ENCODE data around the gene GNB1. TPM values are rescaled to one million over a fixed set of nuclear protein-coding genes. Genes with fewer than 3 reads are reported as not detected.

GNB1 gene
- total and polyA plus RNA-seq, 9 of the 15 experiments (the other 6 are each of a cell fraction or from before 2014, with no cell fraction given): 34.3 to 388 (median 114) TPM

GRCh38 chr1:1883092-1883873 is 7.6 kb downstream of the GNB1 start (continued):
- TF ChIP-seq THAP7 (CRISPR knock-in tag; IDR thresholded peaks at IDR 0.05): no peak
- no peak for TF ChIP-seq TSC22D4 (tag; IDR thresholded peaks at IDR 0.05)
- TF ChIP-seq TBP (optimal IDR thresholded peaks at IDR 0.05; ENCODE audit: low read depth, low read length): no peak
- no peak for TF ChIP-seq ZNF740 (CRISPR knock-in tag; IDR thresholded peaks at IDR 0.05)
- TF ChIP-seq ZNF740 (tag; IDR thresholded peaks at IDR 0.05): no peak
- TF ChIP-seq SREBF2 (CRISPR knock-in tag; IDR thresholded peaks at IDR 0.05): no peak
- no peak for TF ChIP-seq SP1 (CRISPR knock-in tag; IDR thresholded peaks at IDR 0.05)
- no peak for TF ChIP-seq PBX2 (CRISPR knock-in tag; IDR thresholded peaks at IDR 0.05; ENCODE audit: low read depth)
- TF ChIP-seq PBX2 (tag; conservative IDR thresholded peaks at IDR 0.05; ENCODE audit: low read depth): 0 out of 2 replicates have a peak, but pooled peaks have one; percentile 27
- TF ChIP-seq MED1 (CRISPR knock-in tag; IDR thresholded peaks at IDR 0.05; ENCODE audit: borderline replicate concordance): no peak
- no peak for TF ChIP-seq PYGO2 (tag; IDR thresholded peaks at IDR 0.05)
- TF ChIP-seq, protein P1, sequence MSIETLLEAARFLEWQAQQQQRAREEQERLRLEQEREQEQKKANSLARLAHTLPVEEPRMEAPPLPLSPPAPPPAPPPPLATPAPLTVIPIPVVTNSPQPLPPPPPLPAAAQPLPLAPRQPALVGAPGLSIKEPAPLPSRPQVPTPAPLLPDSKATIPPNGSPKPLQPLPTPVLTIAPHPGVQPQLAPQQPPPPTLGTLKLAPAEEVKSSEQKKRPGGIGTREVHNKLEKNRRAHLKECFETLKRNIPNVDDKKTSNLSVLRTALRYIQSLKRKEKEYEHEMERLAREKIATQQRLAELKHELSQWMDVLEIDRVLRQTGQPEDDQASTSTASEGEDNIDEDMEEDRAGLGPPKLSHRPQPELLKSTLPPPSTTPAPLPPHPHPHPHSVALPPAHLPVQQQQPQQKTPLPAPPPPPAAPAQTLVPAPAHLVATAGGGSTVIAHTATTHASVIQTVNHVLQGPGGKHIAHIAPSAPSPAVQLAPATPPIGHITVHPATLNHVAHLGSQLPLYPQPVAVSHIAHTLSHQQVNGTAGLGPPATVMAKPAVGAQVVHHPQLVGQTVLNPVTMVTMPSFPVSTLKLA (conservative IDR thresholded peaks at IDR 0.05): peak in 1 of 2 experiments; percentile 49; a peak in 2 of 4 replicates
- TF ChIP-seq MTA3 (IDR thresholded peaks at IDR 0.05; ENCODE audit: borderline replicate concordance): peak; percentile 85
- TF ChIP-seq CEBPG (CRISPR knock-in tag; IDR thresholded peaks at IDR 0.05): no peak
- no peak for TF ChIP-seq CEBPG (tag; conservative IDR thresholded peaks at IDR 0.05 in 1 of 2, IDR thresholded peaks at IDR 0.05 in 1 of 2)
- TF ChIP-seq, protein P2, sequence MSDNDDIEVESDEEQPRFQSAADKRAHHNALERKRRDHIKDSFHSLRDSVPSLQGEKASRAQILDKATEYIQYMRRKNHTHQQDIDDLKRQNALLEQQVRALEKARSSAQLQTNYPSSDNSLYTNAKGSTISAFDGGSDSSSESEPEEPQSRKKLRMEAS (CRISPR knock-in tag; IDR thresholded peaks at IDR 0.05): no peak
- TF ChIP-seq RNF219 (CRISPR knock-in tag; IDR thresholded peaks at IDR 0.05): no peak
- TF ChIP-seq ERF (CRISPR knock-in tag; IDR thresholded peaks at IDR 0.05): no peak
- no peak for TF ChIP-seq SRSF3 (IDR thresholded peaks at IDR 0.05; ENCODE audit: insufficient read depth, low read length)
